GM23248 (cell line): ENCODE measurements around the gene ADGRG1.

ENCODE experiments used
- EZH2 ChIP-seq: fragments of 200-600 bp; sonication (generic); IDR thresholded peaks from 2 replicates; pipeline ENCODE4 v1.6.1; 2018; ENCODE audit warnings: antibody characterized with exemption, mild to moderate bottlenecking; ENCODE audit not compliant: insufficient read depth, poor library complexity, severe bottlenecking
- EZH2phosphoT487 ChIP-seq: fragments of 200-600 bp; sonication (generic); IDR thresholded peaks from 2 replicates; pipeline ENCODE4 v1.6.1; 2018; ENCODE audit warnings: antibody characterized with exemption, moderate library complexity, mild to moderate bottlenecking, low read depth; ENCODE audit not compliant: insufficient read depth

GRCh38 chr16:57672416-57672815 lies 44.0 kb downstream of the ADGRG1 start:
- TF ChIP-seq EZH2phosphoT487 = no peak
- no peak for TF ChIP-seq EZH2
